ENCODE measurements around the gene ITPKC. TPM values are rescaled to one million over a fixed set of nuclear protein-coding genes. Genes with fewer than 3 reads are reported as not detected.

The ITPKC gene
- total RNA-seq, 4 donors from 2014 or later = 14.7 to 56.1 (median 33.8) TPM

- WGBS, 2 donors (ENCODE audit: low coverage in 1 of 2) = 81% methylated on average over 9 of the region's 9 CpGs; no CpG with 5 or more reads in 1 of the 2 donors
- Histone ChIP-seq H3K27me3 (no peaks in the 10 kb centered on the region), H3K4me1 (peaks cover 0 to 7% (median 2%) of the 10 kb centered on the region in 4 donors), H3K9me3 (no peaks in the 10 kb centered on the region), H3K27ac (no peak overlapping the region), H3K4me3 (no peak overlapping the region), H3K36me3 (peaks cover 0 to 4% (median 0%) of the 10 kb centered on the region in 4 donors)
- TF ChIP-seq POLR2A (IDR thresholded peaks at IDR 0.05) = no peak
- TF ChIP-seq POLR2AphosphoS5 (IDR thresholded peaks at IDR 0.05) = no peak
- TF ChIP-seq EP300 (IDR thresholded peaks at IDR 0.05; ENCODE audit: low read depth) = no peak
- no peak for TF ChIP-seq CTCF (IDR thresholded peaks at IDR 0.05)
- in situ Hi-C loops (cut with MboI; ENCODE audit: low pct_ligation_motif_present in 1 of 4, low pct_unique_long_range_greater_than_20kb in 1 of 4, low sequenced_read_pairs in 3 of 4) = no loop called here
- DNase-seq = no peak
- intact Hi-C loops (cut with DNase I; ENCODE audit: low total_unique reads) = no loop called here
Measured at GRCh38 chr19:40683437-40683836, 33.5 kb upstream of the ITPKC start.

GRCh38 chr19:40684280-40684679 is 32.6 kb upstream of the ITPKC start:
- TF ChIP-seq POLR2AphosphoS5 (IDR thresholded peaks at IDR 0.05) (no peak), CTCF (IDR thresholded peaks at IDR 0.05) (no peak), EP300 (IDR thresholded peaks at IDR 0.05; ENCODE audit: low read depth) (no peak), POLR2A (IDR thresholded peaks at IDR 0.05) (no peak)
- H3K9me3 ChIP-seq = no peaks in the 10 kb centered on the region
- DNase-seq = no peak
- H3K27ac ChIP-seq = no peak overlapping the region
- 95 to 100% methylated on average over 1 to 32 of the region's 32 CpGs for WGBS, 2 donors (ENCODE audit: low coverage in 1 of 2)
- in situ Hi-C loops (cut with MboI; ENCODE audit: low pct_ligation_motif_present in 1 of 4, low pct_unique_long_range_greater_than_20kb in 1 of 4, low sequenced_read_pairs in 3 of 4) = no loop called here
- H3K36me3 ChIP-seq = peaks cover 0 to 4% (median 0%) of the 10 kb centered on the region in 4 donors
- no peak overlapping the region for H3K4me3 ChIP-seq
- intact Hi-C loops (cut with DNase I; ENCODE audit: low total_unique reads) = no loop called here
- peaks cover 0 to 7% (median 5%) of the 10 kb centered on the region in 4 donors for H3K4me1 ChIP-seq
- H3K27me3 ChIP-seq = no peaks in the 10 kb centered on the region

- WGBS, 2 donors (ENCODE audit: low coverage in 1 of 2) = 92% methylated on average over 3 of the region's 3 CpGs; no CpG with 5 or more reads in 1 of the 2 donors
- no peaks in the 10 kb centered on the region for H3K9me3 ChIP-seq
- H3K4me1 ChIP-seq = peaks cover 2 to 13% (median 9%) of the 10 kb centered on the region in 4 donors
- DNase-seq = no peak
- in situ Hi-C loops (cut with MboI; ENCODE audit: low pct_ligation_motif_present in 1 of 4, low pct_unique_long_range_greater_than_20kb in 1 of 4, low sequenced_read_pairs in 3 of 4) = no loop called here
- no peaks in the 10 kb centered on the region for H3K27me3 ChIP-seq
- peaks cover 0 to 4% (median 0%) of the 10 kb centered on the region in 4 donors for H3K36me3 ChIP-seq
- intact Hi-C loops (cut with DNase I; ENCODE audit: low total_unique reads) = no loop called here
- TF ChIP-seq POLR2A (IDR thresholded peaks at IDR 0.05) = no peak
- TF ChIP-seq EP300 (IDR thresholded peaks at IDR 0.05; ENCODE audit: low read depth) = no peak
- TF ChIP-seq CTCF (IDR thresholded peaks at IDR 0.05) = no peak
- no peak for TF ChIP-seq POLR2AphosphoS5 (IDR thresholded peaks at IDR 0.05)
- H3K4me3 ChIP-seq = no peak overlapping the region
- no peak overlapping the region for H3K27ac ChIP-seq
Measured at GRCh38 chr19:40685016-40685526, 31.8 kb upstream of the ITPKC start.

- intact Hi-C loops (cut with DNase I; ENCODE audit: low total_unique reads) (no loop called here), in situ Hi-C loops (cut with MboI; ENCODE audit: low pct_ligation_motif_present in 1 of 4, low pct_unique_long_range_greater_than_20kb in 1 of 4, low sequenced_read_pairs in 3 of 4) (no loop called here)
- no peak overlapping the region for H3K27ac ChIP-seq
- 53% methylated on average over 6 of the region's 6 CpGs; no CpG with 5 or more reads in 1 of the 2 donors for whole genome bisulfite sequencing, 2 donors (ENCODE audit: low coverage in 1 of 2)
- peaks cover 5 to 15% (median 10%) of the 10 kb centered on the region in 4 donors for H3K4me1 ChIP-seq
- no peak overlapping the region for H3K4me3 ChIP-seq
- TF ChIP-seq CTCF (IDR thresholded peaks at IDR 0.05) (no peak), POLR2AphosphoS5 (IDR thresholded peaks at IDR 0.05) (no peak), POLR2A (IDR thresholded peaks at IDR 0.05) (no peak), EP300 (IDR thresholded peaks at IDR 0.05; ENCODE audit: low read depth) (no peak)
- DNase-seq = no peak
- H3K27me3 ChIP-seq = no peaks in the 10 kb centered on the region
- peaks cover 0 to 2% (median 0%) of the 10 kb centered on the region in 4 donors for H3K36me3 ChIP-seq
- H3K9me3 ChIP-seq = no peaks in the 10 kb centered on the region
Measured at GRCh38 chr19:40685563-40685962, 31.3 kb upstream of the ITPKC start.
